Stimulated activated CD8-positive, alpha-beta memory T cell treated with anti-CD3 and anti-CD28 coated beads, Interleukin-2, amount 100 ng/mL, for 48 hours (primary cell): ENCODE results near the gene SLC28A1.

Source experiments
- DNase-seq, 2 donors: peaks; one replicate each; pipeline ENCODE4 v3.0.0-alpha.2; 2020; ENCODE audit warnings: low read depth in 2 of 2

The SLC28A1 gene

GRCh38 chr15:84938726-84939125 is 54.3 kb downstream of the SLC28A1 start:
- DNase-seq, result no peak

GRCh38 chr15:84940399-84940798 is 55.9 kb downstream of the SLC28A1 start:
- DNase-seq, result no peak

- DNase-seq, result no peak
These were observed 58.0 kb downstream of the SLC28A1 start for GRCh38 chr15:84942456-84942855.

- no peak for DNase-seq
These were observed 59.8 kb downstream of the SLC28A1 start for GRCh38 chr15:84944311-84944710.

DNA sequence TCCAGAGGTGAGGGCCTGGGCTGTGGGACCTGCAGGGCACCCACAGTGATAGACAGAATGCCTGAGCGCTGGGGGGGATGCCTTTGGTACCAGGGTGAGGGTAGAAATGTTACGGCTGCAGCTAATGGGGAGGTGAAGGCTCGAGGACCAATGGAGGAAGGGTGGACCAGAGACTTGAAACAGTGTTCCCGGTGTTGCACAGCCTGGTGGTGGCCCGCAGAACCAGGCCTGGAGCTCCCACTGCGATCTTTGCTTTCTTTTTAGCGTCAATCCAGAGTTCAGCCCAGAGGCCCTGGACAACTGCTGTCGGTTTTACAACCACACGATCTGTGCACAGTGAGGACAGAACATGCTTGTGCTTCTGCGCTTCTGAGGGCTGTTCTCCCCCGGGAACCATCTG is 60.4 kb downstream of the SLC28A1 start:
- no peak for DNase-seq

- DNase-seq, result no peak
These were observed 62.5 kb downstream of the SLC28A1 start for GRCh38 chr15:84946772-84947489.

DNA sequence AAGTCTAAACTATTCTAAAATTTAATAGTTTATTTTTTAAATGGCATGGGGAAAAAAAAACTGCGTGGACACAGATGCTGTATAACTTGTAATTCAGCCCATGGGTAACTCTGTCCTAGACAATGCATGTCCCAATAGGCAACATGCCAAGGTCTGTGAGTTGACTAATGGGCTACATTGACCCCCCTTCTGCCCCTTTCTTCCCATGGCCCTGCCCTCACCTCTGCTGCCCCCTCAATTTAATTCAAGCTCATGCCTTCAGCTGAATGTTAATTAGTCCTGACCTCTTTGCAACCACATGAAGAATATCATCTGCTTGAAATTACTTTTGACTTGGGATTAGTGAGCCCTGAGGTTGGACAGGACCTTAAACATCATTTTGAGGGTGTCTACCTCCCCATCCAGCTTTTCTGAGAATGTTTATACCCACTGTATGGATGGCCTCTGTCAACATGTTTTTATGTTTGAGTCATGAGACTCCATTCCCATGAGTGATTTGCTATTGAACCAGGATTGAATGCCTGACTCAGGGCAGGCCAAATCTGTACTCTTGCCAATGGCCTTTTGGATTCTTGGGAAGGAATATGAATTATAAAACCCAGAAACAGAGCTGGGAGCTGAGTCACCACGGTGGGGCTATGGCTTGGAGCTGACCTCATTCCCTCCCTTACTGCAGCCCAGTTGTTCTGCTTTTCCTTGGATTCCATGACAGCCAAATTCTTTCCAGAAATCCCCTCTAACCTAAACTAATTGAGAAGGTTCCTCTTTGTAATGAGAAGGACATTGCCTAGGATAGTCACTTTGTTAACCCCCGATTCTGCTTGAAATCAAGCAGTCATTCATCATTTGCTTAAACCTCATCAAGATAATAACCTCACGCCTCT is 63.7 kb downstream of the SLC28A1 start:
- no peak for DNase-seq

GRCh38 chr15:84949043-84949442 is 64.6 kb downstream of the SLC28A1 start:
- DNase-seq, result no peak

DNA sequence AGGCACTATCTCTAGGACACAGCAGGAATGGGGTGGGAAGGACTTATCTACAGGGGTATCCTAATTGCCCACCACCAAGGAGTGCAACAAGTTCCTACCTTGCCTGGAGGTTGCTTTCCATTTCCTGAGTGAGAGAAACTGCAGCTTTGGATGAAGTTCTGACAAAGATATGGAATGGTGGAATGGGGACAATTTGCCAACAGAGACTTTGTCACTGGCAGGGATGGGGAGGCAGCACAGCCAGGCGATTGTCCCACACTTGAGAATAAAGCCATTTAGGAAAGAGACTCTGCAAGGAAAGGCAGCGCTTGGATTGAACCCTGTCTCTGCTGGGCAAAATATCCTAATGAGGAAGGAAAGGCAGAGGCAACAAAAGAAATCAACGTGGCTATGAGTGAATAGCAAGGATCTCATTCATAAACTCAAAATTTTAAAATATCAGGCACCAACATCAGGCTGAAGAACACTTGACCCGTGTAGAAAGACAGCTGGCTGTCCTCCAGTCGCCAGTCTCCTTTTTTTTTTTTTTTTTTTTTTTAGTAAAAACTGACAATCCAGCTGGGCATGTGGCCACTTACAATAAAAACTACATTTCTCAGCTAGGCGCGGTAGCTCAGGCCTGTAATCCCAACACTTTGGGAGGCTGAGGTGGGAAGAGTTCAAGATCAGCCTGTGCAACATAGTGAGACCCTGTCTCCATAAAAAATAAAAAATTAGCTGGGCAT is 65.5 kb downstream of the SLC28A1 start:
- no peak for DNase-seq

DNA sequence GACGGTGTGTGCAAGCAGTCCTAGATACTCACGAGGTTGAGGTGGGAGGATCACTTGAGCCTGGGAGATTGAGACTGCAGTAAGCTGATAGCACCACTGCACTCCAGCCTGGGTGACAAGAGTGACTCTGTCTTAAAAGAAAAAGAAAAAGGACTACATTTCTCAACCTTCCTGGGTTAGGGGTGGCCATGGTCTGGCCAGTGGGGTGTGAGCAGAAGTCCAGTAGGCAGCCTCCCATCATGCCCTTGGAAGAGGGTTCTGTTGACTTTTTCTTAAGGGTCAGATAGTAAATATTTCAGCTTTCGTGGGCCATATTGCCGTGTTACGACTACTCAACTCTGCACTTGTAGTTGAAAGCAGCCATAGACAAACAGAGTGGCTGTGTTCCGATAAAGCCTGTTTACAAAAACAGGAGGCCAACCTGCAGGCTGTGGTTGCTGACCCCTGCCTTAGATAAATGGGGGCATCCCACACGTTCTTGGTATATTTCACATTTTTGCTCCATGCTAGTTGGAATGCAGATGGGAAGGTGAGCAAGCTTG is 66.2 kb downstream of the SLC28A1 start:
- no peak for DNase-seq

DNA sequence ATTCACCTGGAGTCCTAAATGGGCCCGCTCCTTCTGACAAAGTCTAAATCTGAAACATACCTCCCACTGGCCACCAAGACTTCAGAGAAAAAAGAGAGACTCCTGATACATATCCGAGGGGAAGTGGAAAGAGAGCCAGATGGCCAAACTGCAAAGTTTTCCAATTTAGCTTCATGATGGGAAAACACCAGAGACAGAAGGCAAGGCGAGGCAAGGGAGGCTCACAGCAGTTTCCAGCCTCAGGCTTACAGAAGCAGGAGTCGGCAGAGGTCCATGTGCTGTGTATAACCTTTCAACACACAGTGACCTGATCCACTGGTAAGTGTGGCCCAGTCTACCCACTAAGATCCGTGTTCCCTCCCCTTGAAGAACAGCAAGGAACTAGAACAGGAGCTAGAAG is 67.3 kb downstream of the SLC28A1 start:
- DNase-seq, result no peak

DNA sequence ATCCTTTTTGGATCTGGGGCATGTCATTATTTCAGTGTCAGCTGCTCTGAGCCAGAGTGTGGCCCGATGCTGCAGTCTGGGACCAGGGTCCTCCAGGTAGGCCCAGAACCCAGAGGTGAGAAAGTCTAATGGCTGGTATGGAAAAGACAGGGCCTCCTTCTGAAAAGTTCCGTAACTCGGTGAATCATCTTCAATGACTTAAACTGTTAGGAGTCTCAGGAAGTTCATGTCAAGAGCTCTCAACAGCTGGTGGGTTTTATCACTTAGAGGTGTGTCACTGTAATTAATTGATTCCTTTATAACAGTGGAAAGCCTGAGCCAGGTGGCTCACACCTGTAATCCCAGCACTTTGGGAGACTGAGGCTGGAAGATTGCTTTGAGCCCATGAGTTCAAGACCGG is 68.7 kb downstream of the SLC28A1 start:
- DNase-seq, result no peak

DNA sequence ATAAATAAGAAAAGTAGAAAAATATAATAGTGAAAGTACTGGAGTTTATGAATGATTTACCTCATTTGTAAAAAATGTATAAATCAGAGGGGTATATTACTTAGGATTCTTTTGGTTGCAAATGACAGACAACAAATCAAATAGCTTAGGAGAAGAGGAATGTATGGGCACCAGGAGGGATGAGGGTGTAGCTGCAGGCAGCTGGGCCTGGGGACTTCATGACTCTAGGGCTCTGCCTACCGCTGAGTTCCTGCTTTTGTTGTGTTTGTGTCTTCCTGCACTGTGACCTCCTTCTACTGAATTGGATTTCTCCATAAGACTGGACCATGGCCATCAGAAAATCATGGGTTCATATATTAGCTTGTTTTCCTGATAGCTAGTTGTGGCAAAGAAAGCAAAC is 69.3 kb downstream of the SLC28A1 start:
- DNase-seq, result no peak

DNA sequence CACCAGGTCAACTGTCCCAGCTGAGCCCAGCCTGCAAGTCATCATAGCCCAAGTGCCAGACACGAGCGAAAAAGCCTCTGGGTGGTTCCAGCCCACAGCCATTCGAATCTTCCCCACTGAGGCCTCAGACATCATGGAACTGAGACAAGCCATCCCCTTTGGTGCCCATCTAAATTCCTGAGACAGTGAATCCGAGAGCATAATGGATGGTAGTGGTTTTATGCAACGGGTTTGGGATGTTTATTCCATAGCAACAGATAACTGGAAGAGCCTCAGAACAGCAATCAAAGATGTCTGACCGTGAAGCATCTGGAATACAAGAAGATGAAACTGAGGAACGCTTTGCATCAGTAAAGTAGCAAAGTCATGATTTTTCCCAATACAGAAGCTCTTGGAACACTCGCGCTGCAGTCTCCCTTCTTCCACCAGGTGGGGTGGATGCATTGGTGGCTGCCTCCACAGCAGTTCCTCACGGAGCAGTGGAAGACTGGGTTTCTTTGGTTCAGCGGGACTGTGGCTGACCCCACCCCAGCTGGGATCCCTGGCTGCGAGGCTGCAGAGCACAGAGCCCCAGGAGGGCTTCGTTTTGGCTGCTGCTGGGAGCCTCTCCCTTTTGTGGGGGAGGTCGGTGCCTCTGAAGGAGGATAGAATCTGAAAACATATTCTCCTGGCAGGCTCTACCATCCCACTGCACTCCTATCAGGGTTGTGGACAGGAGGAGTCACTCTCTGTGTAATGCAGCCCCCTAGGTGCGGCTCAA is 70.8 kb downstream of the SLC28A1 start:
- peak in 1 of 2 donors; percentile 4 for DNase-seq

GRCh38 chr15:84956199-84956598 is 71.7 kb downstream of the SLC28A1 start:
- no peak for DNase-seq

GRCh38 chr15:84960391-84961113 is 76.1 kb downstream of the SLC28A1 start:
- DNase-seq, result no peak

GRCh38 chr15:84961114-84961452 is 76.6 kb downstream of the SLC28A1 start:
- no peak for DNase-seq

- no peak for DNase-seq
These were observed 77.2 kb downstream of the SLC28A1 start for GRCh38 chr15:84961707-84962106.

DNA sequence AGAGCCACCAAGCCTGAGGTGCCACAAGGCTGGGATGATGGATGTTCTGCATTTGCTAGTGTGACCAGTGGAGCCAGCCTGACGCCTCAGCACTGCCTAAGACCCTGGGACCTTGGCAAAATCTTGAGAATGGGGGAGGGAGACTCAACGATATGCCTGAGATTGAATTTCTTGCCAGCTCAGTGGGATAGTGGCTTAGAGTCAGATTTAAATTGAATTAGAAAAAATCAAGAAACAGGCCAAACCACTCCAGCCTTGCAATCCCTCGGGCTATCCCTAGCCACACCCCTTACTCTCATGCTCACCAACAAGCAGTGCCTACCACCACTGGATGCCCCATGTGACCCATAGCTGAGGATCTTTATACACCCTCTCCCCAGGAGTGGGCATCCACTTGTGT is 78.5 kb downstream of the SLC28A1 start:
- no peak for DNase-seq

GRCh38 chr15:84967380-84967779 is 82.9 kb downstream of the SLC28A1 start:
- DNase-seq, result no peak

- no peak for DNase-seq
These were observed 83.8 kb downstream of the SLC28A1 start for GRCh38 chr15:84968301-84968700.
